Activated T-cell treated with anti-CD3 and anti-CD28 coated beads, Interleukin-2, amount 50 U/mL, for 24 hours (primary cell): ENCODE data around the gene ARHGEF17.

Source experiments
- DNase-seq: peaks from one replicate; pipeline ENCODE4 v3.0.0-alpha.2; 2020
- H3K27ac Mint-ChIP-seq: 2 replicates; pipeline ENCODE4 v1.8.0; 2020; ENCODE audit warnings: mild to moderate bottlenecking, mixed read lengths
- H3K27me3 Mint-ChIP-seq: 2 replicates; pipeline ENCODE4 v1.8.0; 2020; ENCODE audit warnings: mixed read lengths
- H3K36me3 Mint-ChIP-seq: 2 replicates; pipeline ENCODE4 v1.8.0; 2020; ENCODE audit warnings: low read depth, mixed read lengths
- H3K4me1 Mint-ChIP-seq: 2 replicates; pipeline ENCODE4 v1.8.0; 2020; ENCODE audit warnings: low read depth, mixed read lengths
- H3K4me3 Mint-ChIP-seq: 2 replicates; pipeline ENCODE4 v1.8.0; 2020; ENCODE audit warnings: mild to moderate bottlenecking, moderate library complexity, mixed read lengths
- H3K9me3 Mint-ChIP-seq: 2 replicates; pipeline ENCODE4 v1.8.0; 2020; ENCODE audit warnings: mixed read lengths

Gene ARHGEF17

GRCh38 chr11:73356979-73357860 lies 49.1 kb downstream of the ARHGEF17 start:
- H3K4me3 Mint-ChIP-seq: no peak overlapping the region

GRCh38 chr11:73358071-73358470 lies 50.0 kb downstream of the ARHGEF17 start:
- Mint-ChIP-seq H3K4me1 (no peaks in the 10 kb centered on the region), H3K36me3 (no peaks in the 10 kb centered on the region), H3K4me3 (no peak overlapping the region), H3K9me3 (no peaks in the 10 kb centered on the region), H3K27me3 (no peaks in the 10 kb centered on the region), H3K27ac (no peak overlapping the region)
- no peak for DNase-seq

More at GRCh38 chr11:73356979-73357860, 49.1 kb downstream of the ARHGEF17 start:
- Mint-ChIP-seq H3K4me1 (no peaks in the 10 kb centered on the region), H3K27ac (no peak overlapping the region), H3K9me3 (no peaks in the 10 kb centered on the region), H3K36me3 (no peaks in the 10 kb centered on the region), H3K27me3 (no peaks in the 10 kb centered on the region)
- DNase-seq: no peak

- Mint-ChIP-seq H3K27ac (no peak overlapping the region), H3K9me3 (no peaks in the 10 kb centered on the region), H3K4me1 (no peaks in the 10 kb centered on the region), H3K36me3 (no peaks in the 10 kb centered on the region), H3K27me3 (no peaks in the 10 kb centered on the region), H3K4me3 (no peak overlapping the region)
- DNase-seq: no peak
Measured at GRCh38 chr11:73359341-73359740, 51.3 kb downstream of the ARHGEF17 start.

GRCh38 chr11:73359930-73360742 lies 52.1 kb downstream of the ARHGEF17 start:
- DNase-seq: peak; percentile 49
- no peaks in the 10 kb centered on the region for H3K4me1 Mint-ChIP-seq
- no peak overlapping the region for H3K4me3 Mint-ChIP-seq
- no peak overlapping the region for H3K27ac Mint-ChIP-seq
- no peaks in the 10 kb centered on the region for H3K36me3 Mint-ChIP-seq
- H3K9me3 Mint-ChIP-seq: no peaks in the 10 kb centered on the region
- no peaks in the 10 kb centered on the region for H3K27me3 Mint-ChIP-seq

- H3K4me3 Mint-ChIP-seq: no peak overlapping the region
- H3K36me3 Mint-ChIP-seq: no peaks in the 10 kb centered on the region
- no peak overlapping the region for H3K27ac Mint-ChIP-seq
- H3K9me3 Mint-ChIP-seq: no peaks in the 10 kb centered on the region
- H3K27me3 Mint-ChIP-seq: no peaks in the 10 kb centered on the region
- peaks cover 4% of the 10 kb centered on the region for H3K4me1 Mint-ChIP-seq
- no peak for DNase-seq
Measured at GRCh38 chr11:73360743-73361369, 52.8 kb downstream of the ARHGEF17 start.

GRCh38 chr11:73361953-73362776 lies 54.1 kb downstream of the ARHGEF17 start:
- Mint-ChIP-seq H3K4me3 (no peak overlapping the region), H3K4me1 (peaks cover 16% of the 10 kb centered on the region), H3K27ac (no peak overlapping the region), H3K27me3 (no peaks in the 10 kb centered on the region), H3K9me3 (no peaks in the 10 kb centered on the region), H3K36me3 (no peaks in the 10 kb centered on the region)
- DNase-seq: no peak

- Mint-ChIP-seq H3K4me3 (no peak overlapping the region), H3K27me3 (no peaks in the 10 kb centered on the region), H3K36me3 (no peaks in the 10 kb centered on the region), H3K9me3 (no peaks in the 10 kb centered on the region), H3K4me1 (peaks cover 26% of the 10 kb centered on the region), H3K27ac (no peak overlapping the region)
- DNase-seq: no peak
Measured at GRCh38 chr11:73363147-73363546, 55.1 kb downstream of the ARHGEF17 start.

GRCh38 chr11:73365352-73366264 lies 57.5 kb downstream of the ARHGEF17 start:
- H3K4me1 Mint-ChIP-seq: peaks cover 27% of the 10 kb centered on the region
- H3K9me3 Mint-ChIP-seq: no peaks in the 10 kb centered on the region
- H3K27me3 Mint-ChIP-seq: no peaks in the 10 kb centered on the region
- DNase-seq: no peak
- no peaks in the 10 kb centered on the region for H3K36me3 Mint-ChIP-seq
- H3K4me3 Mint-ChIP-seq: no peak overlapping the region
- H3K27ac Mint-ChIP-seq: peak overlapping the region; percentile 84

GRCh38 chr11:73366265-73366610 lies 58.2 kb downstream of the ARHGEF17 start:
- peaks cover 27% of the 10 kb centered on the region for H3K4me1 Mint-ChIP-seq
- H3K9me3 Mint-ChIP-seq: no peaks in the 10 kb centered on the region
- peak overlapping the region; percentile 84 for H3K27ac Mint-ChIP-seq
- no peaks in the 10 kb centered on the region for H3K27me3 Mint-ChIP-seq
- H3K36me3 Mint-ChIP-seq: no peaks in the 10 kb centered on the region
- DNase-seq: peak; percentile 41
- no peak overlapping the region for H3K4me3 Mint-ChIP-seq

GRCh38 chr11:73366953-73367352 lies 58.9 kb downstream of the ARHGEF17 start:
- H3K36me3 Mint-ChIP-seq: no peaks in the 10 kb centered on the region
- DNase-seq: no peak
- no peaks in the 10 kb centered on the region for H3K27me3 Mint-ChIP-seq
- peaks cover 27% of the 10 kb centered on the region for H3K4me1 Mint-ChIP-seq
- no peaks in the 10 kb centered on the region for H3K9me3 Mint-ChIP-seq
- H3K27ac Mint-ChIP-seq: peak overlapping the region; percentile 66
- H3K4me3 Mint-ChIP-seq: no peak overlapping the region

GRCh38 chr11:73367482-73368024 lies 59.5 kb downstream of the ARHGEF17 start:
- Mint-ChIP-seq H3K9me3 (no peaks in the 10 kb centered on the region), H3K4me3 (no peak overlapping the region), H3K36me3 (no peaks in the 10 kb centered on the region), H3K27ac (peak overlapping the region; percentile 66), H3K27me3 (no peaks in the 10 kb centered on the region), H3K4me1 (peaks cover 27% of the 10 kb centered on the region)
- no peak for DNase-seq

GRCh38 chr11:73372375-73372993 lies 64.4 kb downstream of the ARHGEF17 start:
- no peaks in the 10 kb centered on the region for H3K9me3 Mint-ChIP-seq
- H3K27me3 Mint-ChIP-seq: no peaks in the 10 kb centered on the region
- H3K36me3 Mint-ChIP-seq: peaks cover 7% of the 10 kb centered on the region
- H3K27ac Mint-ChIP-seq: no peak overlapping the region
- no peak for DNase-seq
- H3K4me3 Mint-ChIP-seq: no peak overlapping the region
- peaks cover 22% of the 10 kb centered on the region for H3K4me1 Mint-ChIP-seq

- Mint-ChIP-seq H3K4me3 (no peak overlapping the region), H3K27ac (no peak overlapping the region), H3K9me3 (no peaks in the 10 kb centered on the region), H3K27me3 (no peaks in the 10 kb centered on the region), H3K36me3 (peaks cover 18% of the 10 kb centered on the region), H3K4me1 (peaks cover 30% of the 10 kb centered on the region)
- no peak for DNase-seq
Measured at GRCh38 chr11:73374151-73374550, 66.1 kb downstream of the ARHGEF17 start.
